ENCODE data around the gene FRMD3. TPM values are rescaled to one million over a fixed set of nuclear protein-coding genes. Genes with fewer than 3 reads are reported as not detected.

Gene FRMD3
- total RNA-seq, 1 donor from 2014 or later: 1.9 TPM

DNA sequence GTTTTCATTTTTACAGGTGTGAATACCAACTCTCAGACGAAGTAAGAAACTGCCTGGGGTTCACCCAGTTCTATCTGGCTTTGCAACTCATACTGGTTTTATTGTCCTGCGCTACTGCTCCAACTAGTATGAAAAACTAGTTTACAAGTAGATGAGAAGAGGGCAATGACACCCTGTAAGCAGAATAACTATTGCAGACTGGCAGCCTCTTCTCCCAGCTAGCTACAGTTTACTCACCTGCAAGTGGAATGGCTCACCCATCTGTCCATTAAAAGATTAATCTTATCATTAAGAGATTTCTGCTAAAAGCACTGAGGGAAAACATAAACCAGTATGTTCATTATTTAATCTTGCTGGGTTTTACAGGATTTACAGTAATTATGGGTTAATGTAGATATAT is 113.4 kb downstream of the FRMD3 start:
- Histone ChIP-seq H3K4me3 (no peak overlapping the region), H3K4me2 (no peak overlapping the region), H3K27ac (no peak overlapping the region), H3K9me3 (ENCODE audit: low read depth) (no peaks in the 10 kb centered on the region), H3K79me2 (ENCODE audit: low read depth) (no peaks in the 10 kb centered on the region), H2AFZ (replicated peaks) (no peak overlapping the region), H3K27me3 (no peaks in the 10 kb centered on the region), H3K4me1 (no peaks in the 10 kb centered on the region), H3K9ac (no peak overlapping the region), H3F3A (ENCODE audit: low read depth) (no peaks in the 10 kb centered on the region), H3K36me3 (no peaks in the 10 kb centered on the region), H4K20me1 (ENCODE audit: low read depth) (no peaks in the 10 kb centered on the region)
- H3K4me1 Mint-ChIP-seq: peaks cover 9% of the 10 kb centered on the region
- DNase-seq (ENCODE audit: low spot score): no peak
- H3K9me3 Mint-ChIP-seq: no peaks in the 10 kb centered on the region
- TF ChIP-seq CTCF (IDR thresholded peaks at IDR 0.05): no peak
- no peak for TF ChIP-seq EZH2 (IDR thresholded peaks at IDR 0.05)
- peaks cover 2% of the 10 kb centered on the region for H3K27me3 Mint-ChIP-seq (ENCODE audit: insufficient read depth, low read depth)
- no peaks in the 10 kb centered on the region for H3K36me3 Mint-ChIP-seq
- H3K27ac Mint-ChIP-seq: no peak overlapping the region
- no peak overlapping the region for H3K4me3 Mint-ChIP-seq

DNA sequence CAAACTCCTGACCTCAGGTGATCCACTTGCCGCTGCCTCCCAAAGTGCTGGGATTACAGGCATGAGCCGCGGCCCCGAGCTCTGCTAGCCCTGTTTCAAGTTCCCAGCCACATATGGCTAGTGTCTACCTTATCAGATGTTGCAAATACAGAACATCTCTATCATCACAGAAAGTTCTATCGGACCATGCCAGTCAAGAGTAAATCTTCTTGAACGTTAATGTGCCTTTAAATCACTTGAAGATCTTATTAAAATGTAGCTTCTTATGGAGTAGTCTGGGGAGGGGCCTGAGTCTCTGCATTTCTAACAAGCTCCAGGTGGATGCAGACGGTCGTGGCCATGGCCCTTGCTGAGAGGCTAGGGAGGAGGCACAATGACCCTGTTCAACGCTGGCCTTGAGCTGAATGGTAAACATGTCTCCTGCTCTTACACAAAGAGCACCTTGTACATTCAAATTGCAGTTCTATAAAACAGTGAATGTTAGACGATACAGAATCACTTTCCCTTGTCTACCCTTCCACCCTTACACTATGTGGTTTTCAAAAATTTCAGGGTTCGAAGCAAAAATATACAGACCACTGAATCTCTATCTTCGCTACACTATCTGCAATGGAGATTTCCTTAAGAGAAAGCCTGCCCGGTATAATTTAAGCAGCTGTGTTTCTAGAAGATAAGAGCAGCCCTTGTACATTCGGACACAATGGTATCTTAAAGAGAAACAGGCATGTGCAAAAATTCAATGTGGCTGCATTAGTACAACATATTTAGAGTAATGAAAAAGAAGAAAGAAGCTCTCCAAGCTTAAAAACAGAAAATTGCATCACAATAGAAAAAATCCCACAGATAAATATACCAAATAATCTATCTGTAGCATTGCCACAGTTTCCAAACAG is 114.1 kb downstream of the FRMD3 start:
- H3K4me2 ChIP-seq: no peak overlapping the region
- TF ChIP-seq EZH2phosphoT487 (IDR thresholded peaks at IDR 0.05) (no peak), CTCF (IDR thresholded peaks at IDR 0.05) (no peak), EZH2 (IDR thresholded peaks at IDR 0.05) (no peak)
- H2AFZ ChIP-seq (replicated peaks): no peak overlapping the region
- no peak for DNase-seq (ENCODE audit: low spot score)
- no peaks in the 10 kb centered on the region for H3K27me3 ChIP-seq
- no peaks in the 10 kb centered on the region for H3K36me3 Mint-ChIP-seq
- no peak overlapping the region for H3K4me3 Mint-ChIP-seq
- H3K36me3 ChIP-seq: no peaks in the 10 kb centered on the region
- no peaks in the 10 kb centered on the region for H3F3A ChIP-seq (ENCODE audit: low read depth)
- no peak overlapping the region for H3K27ac ChIP-seq
- no peak overlapping the region for H3K4me3 ChIP-seq
- H3K27ac Mint-ChIP-seq: no peak overlapping the region
- H3K79me2 ChIP-seq (ENCODE audit: low read depth): no peaks in the 10 kb centered on the region
- H3K4me1 ChIP-seq: no peaks in the 10 kb centered on the region
- peaks cover 4% of the 10 kb centered on the region for H3K4me1 Mint-ChIP-seq
- H3K27me3 Mint-ChIP-seq (ENCODE audit: insufficient read depth, low read depth): peaks cover 2% of the 10 kb centered on the region
- no peaks in the 10 kb centered on the region for H3K9me3 Mint-ChIP-seq
- H4K20me1 ChIP-seq (ENCODE audit: low read depth): no peaks in the 10 kb centered on the region
- no peak overlapping the region for H3K9ac ChIP-seq
- H3K9me3 ChIP-seq (ENCODE audit: low read depth): no peaks in the 10 kb centered on the region

DNA sequence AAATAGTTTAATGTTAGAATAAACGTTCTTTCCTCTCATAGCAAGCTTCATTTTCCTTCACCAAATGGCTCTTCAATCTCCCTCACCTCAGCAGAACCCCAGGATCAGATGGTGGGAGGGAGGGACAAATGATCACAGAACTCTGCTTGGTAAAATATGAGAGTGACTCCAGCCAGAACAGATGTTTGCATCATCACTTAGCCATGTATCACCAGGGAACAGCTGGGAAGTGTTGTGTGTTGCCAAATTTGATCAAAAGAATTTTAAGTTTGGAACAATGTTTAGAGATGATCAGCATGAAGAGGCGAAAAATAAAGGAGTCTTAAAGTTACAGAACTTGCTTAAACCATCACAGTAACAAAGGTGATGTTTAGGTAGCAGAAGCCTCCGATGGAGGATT is 115.7 kb downstream of the FRMD3 start:
- Mint-ChIP-seq H3K9me3 (no peaks in the 10 kb centered on the region), H3K4me1 (peaks cover 4% of the 10 kb centered on the region), H3K36me3 (no peaks in the 10 kb centered on the region), H3K4me3 (no peak overlapping the region), H3K27me3 (ENCODE audit: insufficient read depth, low read depth) (no peaks in the 10 kb centered on the region), H3K27ac (no peak overlapping the region)
- no peaks in the 10 kb centered on the region for H4K20me1 ChIP-seq (ENCODE audit: low read depth)
- H3F3A ChIP-seq (ENCODE audit: low read depth): no peaks in the 10 kb centered on the region
- H3K27ac ChIP-seq: no peak overlapping the region
- H3K4me2 ChIP-seq: no peak overlapping the region
- H3K4me1 ChIP-seq: no peaks in the 10 kb centered on the region
- H3K9ac ChIP-seq: no peak overlapping the region
- H3K27me3 ChIP-seq: no peaks in the 10 kb centered on the region
- no peaks in the 10 kb centered on the region for H3K36me3 ChIP-seq
- no peaks in the 10 kb centered on the region for H3K79me2 ChIP-seq (ENCODE audit: low read depth)
- H3K4me3 ChIP-seq: no peak overlapping the region
- DNase-seq (ENCODE audit: low spot score): no peak
- no peaks in the 10 kb centered on the region for H3K9me3 ChIP-seq (ENCODE audit: low read depth)
- no peak for TF ChIP-seq EZH2 (IDR thresholded peaks at IDR 0.05)
- TF ChIP-seq EZH2phosphoT487 (IDR thresholded peaks at IDR 0.05): no peak
- TF ChIP-seq CTCF (IDR thresholded peaks at IDR 0.05): no peak
- H2AFZ ChIP-seq (replicated peaks): no peak overlapping the region
